Measurements from ENCODE around the gene ACSL3. TPM values are rescaled to one million over a fixed set of nuclear protein-coding genes. Genes with fewer than 3 reads are reported as not detected.

Gene ACSL3
- total and polyA plus RNA-seq, 3 donors from 2014 or later, result 66.7 to 96.6 (median 87.4) TPM

- Histone ChIP-seq H3K9me3 (no peaks in the 10 kb centered on the region), H3K27ac (no peak overlapping the region), H3K27me3 (no peaks in the 10 kb centered on the region), H3K4me3 (no peak overlapping the region), H3K36me3 (ENCODE audit: low read depth, missing control alignments) (no peaks in the 10 kb centered on the region), H3K4me1 (peaks cover 4% of the 10 kb centered on the region)
- no peak for DNase-seq
- TF ChIP-seq, protein P1, sequence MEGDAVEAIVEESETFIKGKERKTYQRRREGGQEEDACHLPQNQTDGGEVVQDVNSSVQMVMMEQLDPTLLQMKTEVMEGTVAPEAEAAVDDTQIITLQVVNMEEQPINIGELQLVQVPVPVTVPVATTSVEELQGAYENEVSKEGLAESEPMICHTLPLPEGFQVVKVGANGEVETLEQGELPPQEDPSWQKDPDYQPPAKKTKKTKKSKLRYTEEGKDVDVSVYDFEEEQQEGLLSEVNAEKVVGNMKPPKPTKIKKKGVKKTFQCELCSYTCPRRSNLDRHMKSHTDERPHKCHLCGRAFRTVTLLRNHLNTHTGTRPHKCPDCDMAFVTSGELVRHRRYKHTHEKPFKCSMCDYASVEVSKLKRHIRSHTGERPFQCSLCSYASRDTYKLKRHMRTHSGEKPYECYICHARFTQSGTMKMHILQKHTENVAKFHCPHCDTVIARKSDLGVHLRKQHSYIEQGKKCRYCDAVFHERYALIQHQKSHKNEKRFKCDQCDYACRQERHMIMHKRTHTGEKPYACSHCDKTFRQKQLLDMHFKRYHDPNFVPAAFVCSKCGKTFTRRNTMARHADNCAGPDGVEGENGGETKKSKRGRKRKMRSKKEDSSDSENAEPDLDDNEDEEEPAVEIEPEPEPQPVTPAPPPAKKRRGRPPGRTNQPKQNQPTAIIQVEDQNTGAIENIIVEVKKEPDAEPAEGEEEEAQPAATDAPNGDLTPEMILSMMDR (IDR thresholded peaks at IDR 0.05), result no peak
- no peak for TF ChIP-seq POLR2A (IDR thresholded peaks at IDR 0.05)
- intact Hi-C loops (cut with DNase I; ENCODE audit: low total_unique reads), result no loop called here
- 87 to 91% methylated on average over 10 of the region's 10 CpGs for WGBS, 2 donors
Measured at GRCh38 chr2:222878877-222879603, 18.2 kb downstream of the ACSL3 start.

GRCh38 chr2:222879604-222879933, 18.7 kb downstream of the ACSL3 start:
- Histone ChIP-seq H3K9me3 (no peaks in the 10 kb centered on the region), H3K4me1 (peaks cover 9% of the 10 kb centered on the region), H3K36me3 (ENCODE audit: low read depth, missing control alignments) (no peaks in the 10 kb centered on the region), H3K4me3 (no peak overlapping the region), H3K27ac (no peak overlapping the region), H3K27me3 (no peaks in the 10 kb centered on the region)
- 75 to 86% methylated on average over 3 of the region's 3 CpGs for WGBS, 2 donors
- DNase-seq, result no peak
- no peak for TF ChIP-seq POLR2A (IDR thresholded peaks at IDR 0.05)
- TF ChIP-seq, protein P1 (IDR thresholded peaks at IDR 0.05), result no peak
- intact Hi-C loops (cut with DNase I; ENCODE audit: low total_unique reads), result no loop called here

- Histone ChIP-seq H3K27me3 (no peaks in the 10 kb centered on the region), H3K36me3 (ENCODE audit: low read depth, missing control alignments) (no peaks in the 10 kb centered on the region), H3K9me3 (no peaks in the 10 kb centered on the region), H3K4me1 (peaks cover 19% of the 10 kb centered on the region), H3K4me3 (no peak overlapping the region), H3K27ac (no peak overlapping the region)
- WGBS, 2 donors, result 92 to 97% methylated on average over 6 of the region's 6 CpGs
- intact Hi-C loops (cut with DNase I; ENCODE audit: low total_unique reads), result no loop called here
- DNase-seq, result no peak
- TF ChIP-seq POLR2A (IDR thresholded peaks at IDR 0.05), result no peak
- TF ChIP-seq, protein P1 (IDR thresholded peaks at IDR 0.05), result no peak
Measured at GRCh38 chr2:222882484-222882928, 21.7 kb downstream of the ACSL3 start.

DNA sequence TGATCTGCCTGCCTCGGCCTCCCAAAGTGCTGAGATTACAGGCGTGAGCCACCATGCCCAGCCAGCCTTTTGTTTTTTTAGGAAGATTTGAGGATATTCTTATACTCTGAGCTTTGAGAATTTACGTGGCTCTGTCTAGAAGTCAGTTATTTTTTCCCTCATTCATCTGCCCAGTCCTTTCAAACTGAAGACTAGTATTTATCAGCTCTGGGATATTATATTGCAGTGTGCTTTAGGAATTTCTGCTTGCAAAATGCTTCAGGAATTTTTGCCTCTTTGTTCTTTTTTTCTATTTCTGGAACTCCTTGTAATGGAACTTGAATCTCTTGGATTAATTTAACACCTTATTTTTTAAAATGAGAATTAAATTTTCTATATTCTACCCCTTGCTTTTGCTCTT, 22.6 kb downstream of the ACSL3 start:
- intact Hi-C loops (cut with DNase I; ENCODE audit: low total_unique reads), result no loop called here
- peaks cover 19% of the 10 kb centered on the region for H3K4me1 ChIP-seq
- no peak for DNase-seq

More for the DNA sequence above, 22.6 kb downstream of the ACSL3 start:
- Histone ChIP-seq H3K27ac (no peak overlapping the region), H3K9me3 (no peaks in the 10 kb centered on the region), H3K36me3 (ENCODE audit: low read depth, missing control alignments) (no peaks in the 10 kb centered on the region), H3K27me3 (no peaks in the 10 kb centered on the region), H3K4me3 (no peak overlapping the region)
- 70 to 76% methylated on average over 3 of the region's 3 CpGs for WGBS, 2 donors
- TF ChIP-seq, protein P1 (IDR thresholded peaks at IDR 0.05), result no peak
- no peak for TF ChIP-seq POLR2A (IDR thresholded peaks at IDR 0.05)

Data from testis (tissue), 3 donors.